GM19463 (cell line): ENCODE results near the gene PLEKHA3.
"Not testable (repeated sequence)": the region's sequence is repeated elsewhere in the genome, so short reads cannot be mapped to it uniquely, and the experiment has no call there.

ENCODE experiments used
- ATAC-seq: cut with Tn5 transposase; IDR thresholded peaks from one replicate; pipeline ENCODE4 v1.9.1; 2021; ENCODE audit warnings: mild to moderate bottlenecking, moderate library complexity; ENCODE audit not compliant: unreplicated experiment

The PLEKHA3 gene

GRCh38 chr2:178522950-178523595 is 42.8 kb downstream of the PLEKHA3 start:
- peak; percentile 95 for ATAC-seq

GRCh38 chr2:178523596-178524134 is 43.4 kb downstream of the PLEKHA3 start:
- ATAC-seq: peak; percentile 16

- ATAC-seq: not testable (repeated sequence)
Observed at GRCh38 chr2:178525010-178525409, 44.8 kb downstream of the PLEKHA3 start.

DNA sequence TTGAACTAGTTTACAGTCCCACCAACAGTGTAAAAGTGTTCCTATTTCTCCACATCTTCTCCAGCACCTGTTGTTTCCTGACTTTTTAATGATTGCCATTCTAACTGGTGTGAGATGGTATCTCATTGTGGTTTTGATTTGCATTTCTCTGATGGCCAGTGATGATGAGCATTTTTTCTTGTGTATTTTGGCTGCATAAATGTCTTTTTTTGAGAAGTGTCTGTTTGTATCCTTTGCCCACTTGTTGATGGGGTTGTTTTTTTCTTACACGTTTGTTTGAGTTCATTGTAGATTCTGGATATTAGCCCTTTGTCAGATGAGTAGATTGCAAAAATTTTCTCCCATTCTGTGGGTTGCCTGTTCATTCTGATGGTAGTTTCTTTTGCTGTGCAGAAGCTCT is 45.2 kb downstream of the PLEKHA3 start:
- ATAC-seq: not testable (repeated sequence)

- ATAC-seq: no peak
Observed at GRCh38 chr2:178526256-178526655, 46.0 kb downstream of the PLEKHA3 start.

DNA sequence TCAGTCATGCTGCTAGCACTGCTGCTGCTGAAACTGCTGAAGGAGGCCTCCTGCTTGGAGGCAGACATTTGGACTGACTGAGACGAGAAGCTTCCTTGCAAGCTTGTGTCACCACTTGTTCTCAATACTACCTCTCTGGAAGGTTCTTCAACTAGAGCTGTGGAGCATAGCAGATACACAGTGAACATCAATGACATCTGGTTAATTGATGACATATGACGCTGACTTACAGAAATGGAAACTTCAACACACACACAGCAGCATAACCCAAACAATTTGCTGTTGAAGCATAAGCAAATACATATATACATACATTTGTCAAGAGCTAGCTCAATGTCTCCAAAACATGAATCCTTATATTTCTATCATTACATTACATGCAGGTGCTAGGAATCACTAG is 47.3 kb downstream of the PLEKHA3 start:
- no peak for ATAC-seq

DNA sequence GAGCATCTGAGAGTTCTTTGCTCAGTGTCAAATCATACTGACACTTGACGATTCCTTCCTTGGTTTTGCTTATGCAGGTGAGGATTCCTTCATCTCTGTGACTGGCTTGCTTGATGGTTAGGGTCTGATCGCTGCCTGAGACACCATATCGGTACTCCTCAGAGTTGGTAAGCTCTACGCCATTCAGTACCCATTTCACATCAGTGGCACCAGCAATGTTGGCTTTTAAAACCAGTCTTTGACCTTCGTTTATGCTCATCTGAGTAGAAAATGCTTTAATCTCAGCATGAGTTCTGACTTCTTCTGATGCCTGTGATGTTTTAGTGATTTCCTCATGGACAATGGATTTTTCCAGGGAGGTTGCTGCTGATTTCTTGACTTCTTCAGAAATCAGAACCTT is 48.4 kb downstream of the PLEKHA3 start:
- no peak for ATAC-seq

DNA sequence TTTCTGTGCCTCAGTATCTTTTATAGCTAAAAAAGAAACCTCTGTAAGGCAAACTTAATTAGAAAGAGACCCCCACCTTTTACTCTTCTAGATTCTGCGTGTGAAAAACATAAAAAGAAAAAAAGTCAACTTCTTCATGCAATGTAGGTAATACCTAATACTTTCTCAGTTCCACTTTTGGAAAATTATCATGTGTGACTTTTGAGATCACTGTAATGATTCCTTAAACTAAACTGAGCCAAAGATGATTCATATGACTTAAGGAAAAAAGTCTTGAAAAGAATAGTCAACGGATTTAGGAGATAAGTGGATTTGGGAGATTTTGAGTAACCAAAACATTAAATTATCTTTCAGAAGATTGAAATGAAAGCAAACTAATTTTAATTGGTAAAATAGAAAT is 48.9 kb downstream of the PLEKHA3 start:
- ATAC-seq: no peak

- no peak for ATAC-seq
Observed at GRCh38 chr2:178530131-178530530, 49.9 kb downstream of the PLEKHA3 start.

- peak; percentile 91 for ATAC-seq
Observed at GRCh38 chr2:178530625-178531142, 50.4 kb downstream of the PLEKHA3 start.

GRCh38 chr2:178531168-178531567 is 50.9 kb downstream of the PLEKHA3 start:
- no peak for ATAC-seq

- ATAC-seq: no peak
Observed at GRCh38 chr2:178536037-178536436, 55.8 kb downstream of the PLEKHA3 start.

DNA sequence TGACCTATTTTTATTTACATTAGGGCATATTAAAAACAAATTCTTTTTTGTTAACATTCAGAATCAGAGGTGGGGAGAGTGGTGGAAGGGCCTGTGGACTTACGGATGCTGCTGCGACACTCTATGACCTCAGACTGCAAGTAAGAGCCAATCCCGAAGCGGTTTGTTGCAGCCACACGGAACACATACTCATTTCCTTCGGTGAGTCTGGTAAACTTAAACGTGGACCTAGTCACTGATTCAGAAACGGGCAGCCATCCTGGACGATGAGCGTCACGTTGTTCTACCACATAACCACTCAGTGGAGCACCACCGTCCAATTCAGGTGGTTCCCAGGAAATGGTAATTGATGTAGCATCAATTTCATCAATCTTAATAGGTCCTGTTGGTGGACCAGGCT is 61.9 kb downstream of the PLEKHA3 start:
- ATAC-seq: no peak

DNA sequence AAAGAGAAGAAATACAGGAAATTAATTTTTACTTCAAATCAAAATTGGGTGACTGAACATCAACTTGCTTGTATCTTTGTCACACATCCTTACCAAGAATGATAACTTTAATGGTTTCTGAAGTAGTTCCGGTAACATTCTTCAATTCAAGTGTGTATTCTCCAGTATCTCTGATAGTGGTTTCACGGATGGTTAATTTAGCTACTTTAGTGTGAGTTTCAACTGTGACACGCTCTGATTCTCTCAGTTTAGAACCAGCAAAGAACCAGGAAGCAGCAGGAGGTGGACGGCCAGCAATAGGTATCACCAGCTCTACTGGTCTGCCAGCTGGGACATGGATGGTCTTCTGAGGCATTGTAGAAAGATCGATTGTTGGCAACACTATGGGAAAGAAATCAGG is 62.3 kb downstream of the PLEKHA3 start:
- no peak for ATAC-seq

DNA sequence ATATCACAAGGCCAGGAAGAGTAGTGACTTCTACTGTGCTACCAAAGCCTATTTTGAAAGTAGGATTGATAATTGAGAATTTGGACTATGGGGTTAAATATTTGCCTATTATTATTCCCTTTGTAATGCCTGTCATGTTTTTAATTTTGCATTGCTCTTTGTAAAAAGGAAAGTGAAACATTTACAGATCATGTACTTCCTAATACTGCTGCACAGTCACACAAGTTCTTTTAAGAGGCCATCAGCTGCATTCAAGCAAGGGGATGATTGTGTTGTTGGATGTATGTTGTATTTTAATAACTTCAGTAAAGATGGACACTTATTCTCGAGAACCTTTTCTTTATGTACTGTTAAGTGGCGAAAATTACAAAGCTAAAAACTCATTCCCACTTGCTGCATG is 70.1 kb downstream of the PLEKHA3 start:
- peak; percentile 58 for ATAC-seq

DNA sequence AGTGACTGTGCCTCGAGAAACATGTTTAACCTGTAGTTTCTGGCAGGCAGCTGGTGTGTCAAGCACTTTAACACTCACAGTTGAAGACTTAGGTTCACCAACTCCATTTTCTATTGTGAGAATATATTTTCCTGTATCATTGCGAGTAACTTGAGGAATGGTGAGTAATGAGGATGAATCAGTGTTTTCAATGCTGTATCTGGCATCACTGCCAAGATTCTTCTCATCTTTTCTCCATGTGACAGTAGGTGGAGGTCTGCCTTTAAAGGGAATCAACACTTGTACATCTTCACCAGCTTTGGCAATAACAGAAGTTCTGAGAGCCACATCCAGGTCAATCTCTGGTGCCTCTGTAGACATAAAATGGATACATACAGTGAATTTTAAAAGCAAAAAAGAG is 72.8 kb downstream of the PLEKHA3 start:
- ATAC-seq: no peak
